Liver (tissue), 3 donors: ENCODE results near the gene STK32C.

Experiments
- EGR1 ChIP-seq, 2 donors: IDR thresholded peaks; 2 replicates each; pipeline ENCODE4 v1.6.1; 2016 to 2018; ENCODE audit warnings: antibody characterized with exemption in 2 of 2, low read depth in 2 of 2
- FOXA1 ChIP-seq: IDR thresholded peaks from 2 replicates; pipeline ENCODE4 v1.6.1; 2016; ENCODE audit warnings: antibody characterized with exemption
- GABPA ChIP-seq, 2 donors: IDR thresholded peaks in 1 of 2; conservative IDR thresholded peaks in 1 of 2; 2 replicates each; pipeline ENCODE4 v1.6.1; 2016; ENCODE audit warnings: antibody characterized with exemption in 2 of 2, mild to moderate bottlenecking in 1 of 2, moderate library complexity in 1 of 2
- HNF4A ChIP-seq, 2 donors: conservative IDR thresholded peaks; 2 replicates each; pipeline ENCODE4 v1.6.1; 2016; ENCODE audit warnings: antibody characterized with exemption in 2 of 2, mild to moderate bottlenecking in 2 of 2
- JUND ChIP-seq, 2 donors: IDR thresholded peaks; 2 replicates each; pipeline ENCODE4 v1.6.1; 2016; ENCODE audit warnings: antibody characterized with exemption in 2 of 2
- SP1 ChIP-seq: IDR thresholded peaks from 2 replicates; pipeline ENCODE4 v1.6.1; 2018; ENCODE audit warnings: antibody characterized with exemption, mild to moderate bottlenecking
- TAF1 ChIP-seq: conservative IDR thresholded peaks from 2 replicates; pipeline ENCODE4 v1.6.1; 2016; ENCODE audit warnings: antibody characterized with exemption, mild to moderate bottlenecking
- TF ChIP-seq, protein P1 (sequence below): IDR thresholded peaks from 2 replicates; pipeline ENCODE4 v1.6.1; 2016; ENCODE audit warnings: antibody characterized with exemption
- TF ChIP-seq, protein P2 (sequence below): IDR thresholded peaks from 2 replicates; pipeline ENCODE4 v1.6.1; 2016; ENCODE audit warnings: antibody characterized with exemption
- TF ChIP-seq, protein P3 (sequence below): IDR thresholded peaks from 2 replicates; pipeline ENCODE4 v1.6.1; 2016; ENCODE audit warnings: antibody characterized with exemption, mild to moderate bottlenecking
- TF ChIP-seq, protein P4 (sequence below): fragments of 150-350 bp; IDR thresholded peaks from 2 replicates; pipeline ENCODE4 v1.5.1; 2017; ENCODE audit warnings: improper control_type of control experiment, low read depth, low read length; ENCODE audit not compliant: missing input control
- TF ChIP-seq, protein P5 (sequence below): IDR thresholded peaks from 2 replicates; pipeline ENCODE4 v1.6.1; 2016; ENCODE audit warnings: antibody characterized with exemption
- donor health status: healthy.
- donor health status: healthy.

DNA sequence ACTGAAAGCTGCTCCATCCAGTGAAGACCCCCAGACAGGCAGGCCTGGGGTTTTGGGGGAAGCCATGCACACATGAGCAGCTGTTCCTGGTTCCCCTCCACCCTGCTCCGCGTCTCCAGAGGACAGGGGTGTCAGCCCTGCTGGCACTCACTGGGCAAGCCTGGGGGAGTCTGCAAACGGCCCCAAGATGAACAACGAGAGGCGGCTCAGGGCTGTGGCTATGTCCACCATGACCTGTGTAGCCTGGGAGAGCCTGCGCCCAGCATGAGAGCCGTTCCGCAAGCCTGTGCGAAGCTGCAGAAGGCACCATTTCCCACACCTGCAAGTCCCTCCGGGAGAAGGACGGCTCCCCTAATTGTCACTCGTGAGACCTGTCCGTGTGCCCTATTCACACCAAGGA is 61.5 kb downstream of the STK32C start:
- TF ChIP-seq TAF1, result no peak
- TF ChIP-seq, protein P1, sequence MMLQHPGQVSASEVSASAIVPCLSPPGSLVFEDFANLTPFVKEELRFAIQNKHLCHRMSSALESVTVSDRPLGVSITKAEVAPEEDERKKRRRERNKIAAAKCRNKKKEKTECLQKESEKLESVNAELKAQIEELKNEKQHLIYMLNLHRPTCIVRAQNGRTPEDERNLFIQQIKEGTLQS, result no peak
- TF ChIP-seq, protein P2, sequence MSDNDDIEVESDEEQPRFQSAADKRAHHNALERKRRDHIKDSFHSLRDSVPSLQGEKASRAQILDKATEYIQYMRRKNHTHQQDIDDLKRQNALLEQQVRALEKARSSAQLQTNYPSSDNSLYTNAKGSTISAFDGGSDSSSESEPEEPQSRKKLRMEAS, result no peak
- TF ChIP-seq, protein P3, sequence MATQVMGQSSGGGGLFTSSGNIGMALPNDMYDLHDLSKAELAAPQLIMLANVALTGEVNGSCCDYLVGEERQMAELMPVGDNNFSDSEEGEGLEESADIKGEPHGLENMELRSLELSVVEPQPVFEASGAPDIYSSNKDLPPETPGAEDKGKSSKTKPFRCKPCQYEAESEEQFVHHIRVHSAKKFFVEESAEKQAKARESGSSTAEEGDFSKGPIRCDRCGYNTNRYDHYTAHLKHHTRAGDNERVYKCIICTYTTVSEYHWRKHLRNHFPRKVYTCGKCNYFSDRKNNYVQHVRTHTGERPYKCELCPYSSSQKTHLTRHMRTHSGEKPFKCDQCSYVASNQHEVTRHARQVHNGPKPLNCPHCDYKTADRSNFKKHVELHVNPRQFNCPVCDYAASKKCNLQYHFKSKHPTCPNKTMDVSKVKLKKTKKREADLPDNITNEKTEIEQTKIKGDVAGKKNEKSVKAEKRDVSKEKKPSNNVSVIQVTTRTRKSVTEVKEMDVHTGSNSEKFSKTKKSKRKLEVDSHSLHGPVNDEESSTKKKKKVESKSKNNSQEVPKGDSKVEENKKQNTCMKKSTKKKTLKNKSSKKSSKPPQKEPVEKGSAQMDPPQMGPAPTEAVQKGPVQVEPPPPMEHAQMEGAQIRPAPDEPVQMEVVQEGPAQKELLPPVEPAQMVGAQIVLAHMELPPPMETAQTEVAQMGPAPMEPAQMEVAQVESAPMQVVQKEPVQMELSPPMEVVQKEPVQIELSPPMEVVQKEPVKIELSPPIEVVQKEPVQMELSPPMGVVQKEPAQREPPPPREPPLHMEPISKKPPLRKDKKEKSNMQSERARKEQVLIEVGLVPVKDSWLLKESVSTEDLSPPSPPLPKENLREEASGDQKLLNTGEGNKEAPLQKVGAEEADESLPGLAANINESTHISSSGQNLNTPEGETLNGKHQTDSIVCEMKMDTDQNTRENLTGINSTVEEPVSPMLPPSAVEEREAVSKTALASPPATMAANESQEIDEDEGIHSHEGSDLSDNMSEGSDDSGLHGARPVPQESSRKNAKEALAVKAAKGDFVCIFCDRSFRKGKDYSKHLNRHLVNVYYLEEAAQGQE, result no peak
- TF ChIP-seq, protein P4, sequence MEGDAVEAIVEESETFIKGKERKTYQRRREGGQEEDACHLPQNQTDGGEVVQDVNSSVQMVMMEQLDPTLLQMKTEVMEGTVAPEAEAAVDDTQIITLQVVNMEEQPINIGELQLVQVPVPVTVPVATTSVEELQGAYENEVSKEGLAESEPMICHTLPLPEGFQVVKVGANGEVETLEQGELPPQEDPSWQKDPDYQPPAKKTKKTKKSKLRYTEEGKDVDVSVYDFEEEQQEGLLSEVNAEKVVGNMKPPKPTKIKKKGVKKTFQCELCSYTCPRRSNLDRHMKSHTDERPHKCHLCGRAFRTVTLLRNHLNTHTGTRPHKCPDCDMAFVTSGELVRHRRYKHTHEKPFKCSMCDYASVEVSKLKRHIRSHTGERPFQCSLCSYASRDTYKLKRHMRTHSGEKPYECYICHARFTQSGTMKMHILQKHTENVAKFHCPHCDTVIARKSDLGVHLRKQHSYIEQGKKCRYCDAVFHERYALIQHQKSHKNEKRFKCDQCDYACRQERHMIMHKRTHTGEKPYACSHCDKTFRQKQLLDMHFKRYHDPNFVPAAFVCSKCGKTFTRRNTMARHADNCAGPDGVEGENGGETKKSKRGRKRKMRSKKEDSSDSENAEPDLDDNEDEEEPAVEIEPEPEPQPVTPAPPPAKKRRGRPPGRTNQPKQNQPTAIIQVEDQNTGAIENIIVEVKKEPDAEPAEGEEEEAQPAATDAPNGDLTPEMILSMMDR, result no peak
- no peak for TF ChIP-seq GABPA (IDR thresholded peaks at IDR 0.05 in 1 of 2, conservative IDR thresholded peaks at IDR 0.05 in 1 of 2)
- no peak for TF ChIP-seq JUND (IDR thresholded peaks at IDR 0.05)
- TF ChIP-seq HNF4A (conservative IDR thresholded peaks at IDR 0.05), result no peak
- no peak for TF ChIP-seq EGR1 (IDR thresholded peaks at IDR 0.05; ENCODE audit: low read depth in 2 of 2)
- TF ChIP-seq, protein P5, sequence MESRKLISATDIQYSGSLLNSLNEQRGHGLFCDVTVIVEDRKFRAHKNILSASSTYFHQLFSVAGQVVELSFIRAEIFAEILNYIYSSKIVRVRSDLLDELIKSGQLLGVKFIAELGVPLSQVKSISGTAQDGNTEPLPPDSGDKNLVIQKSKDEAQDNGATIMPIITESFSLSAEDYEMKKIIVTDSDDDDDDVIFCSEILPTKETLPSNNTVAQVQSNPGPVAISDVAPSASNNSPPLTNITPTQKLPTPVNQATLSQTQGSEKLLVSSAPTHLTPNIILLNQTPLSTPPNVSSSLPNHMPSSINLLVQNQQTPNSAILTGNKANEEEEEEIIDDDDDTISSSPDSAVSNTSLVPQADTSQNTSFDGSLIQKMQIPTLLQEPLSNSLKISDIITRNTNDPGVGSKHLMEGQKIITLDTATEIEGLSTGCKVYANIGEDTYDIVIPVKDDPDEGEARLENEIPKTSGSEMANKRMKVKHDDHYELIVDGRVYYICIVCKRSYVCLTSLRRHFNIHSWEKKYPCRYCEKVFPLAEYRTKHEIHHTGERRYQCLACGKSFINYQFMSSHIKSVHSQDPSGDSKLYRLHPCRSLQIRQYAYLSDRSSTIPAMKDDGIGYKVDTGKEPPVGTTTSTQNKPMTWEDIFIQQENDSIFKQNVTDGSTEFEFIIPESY, result no peak
- TF ChIP-seq FOXA1, result no peak
- TF ChIP-seq SP1, result no peak
